Neuronal stem cell (in vitro differentiated cells): Measurements from ENCODE around the gene CBL.
A peak's percentile ranks its signal among the peaks of the same experiment; 100 is the strongest.

ENCODE experiments used
- DNase-seq: peaks from one replicate; pipeline ENCODE4 v3.0.0-alpha.2; 2013; ENCODE audit warnings: low spot score
- H2AFZ ChIP-seq: one replicate; pipeline ENCODE4 v1.6.1; 2013; ENCODE audit warnings: mild to moderate bottlenecking, low read length, inconsistent platforms
- H2AK5ac ChIP-seq: 2 replicates; pipeline ENCODE4 v1.6.1; 2013; ENCODE audit warnings: low read depth, mild to moderate bottlenecking, inconsistent platforms, low read length, moderate library complexity, mixed read lengths
- H2BK120ac ChIP-seq: 2 replicates; pipeline ENCODE4 v1.6.1; 2013; ENCODE audit warnings: low read depth, mild to moderate bottlenecking, inconsistent platforms, low read length, moderate library complexity, mixed read lengths
- H2BK12ac ChIP-seq: one replicate; pipeline ENCODE4 v1.6.1; 2013; ENCODE audit warnings: low read length, inconsistent platforms
- H2BK15ac ChIP-seq: 2 replicates; pipeline ENCODE4 v1.6.1; 2013; ENCODE audit warnings: mild to moderate bottlenecking, low read length, inconsistent platforms, mixed read lengths
- H2BK5ac ChIP-seq: one replicate; pipeline ENCODE4 v1.6.1; 2013; ENCODE audit warnings: inconsistent platforms, mild to moderate bottlenecking, low read length, moderate library complexity
- H3K14ac ChIP-seq: one replicate; pipeline ENCODE4 v1.6.1; 2013; ENCODE audit warnings: low read length, inconsistent platforms
- H3K18ac ChIP-seq: 2 replicates; pipeline ENCODE4 v1.6.1; 2013; ENCODE audit warnings: low read length, inconsistent platforms
- H3K23ac ChIP-seq: 2 replicates; pipeline ENCODE4 v1.6.1; 2013; ENCODE audit warnings: low read depth, mild to moderate bottlenecking, mixed read lengths, low read length, inconsistent platforms; ENCODE audit not compliant: poor library complexity
- H3K27ac ChIP-seq: replicated peaks from 3 replicates; pipeline ENCODE4 v1.5.1; 2013; ENCODE audit warnings: low read length, inconsistent platforms
- H3K27me3 ChIP-seq, 3 experiments: 2 replicates each; pipeline ENCODE4 v1.6.1; 2013; ENCODE audit warnings: low read length in 3 of 3, mild to moderate bottlenecking in 2 of 3, inconsistent platforms in 1 of 3, low read depth in 1 of 3, mixed read lengths in 1 of 3, moderate library complexity in 1 of 3; ENCODE audit not compliant: control insufficient read depth in 3 of 3, insufficient read depth in 3 of 3
- H3K36me3 ChIP-seq, 2 donors: replicated peaks in 1 of 2; 2 replicates each; pipeline ENCODE4 v1.6.1; 2013; ENCODE audit warnings: low read length in 2 of 2; ENCODE audit not compliant: control insufficient read depth in 2 of 2, insufficient read depth in 2 of 2
- H3K4ac ChIP-seq: 2 replicates; pipeline ENCODE4 v1.6.1; 2013; ENCODE audit warnings: inconsistent platforms, mild to moderate bottlenecking, low read length, moderate library complexity
- H3K4me1 ChIP-seq, 2 donors: 1 replicate in 1 of 2; 2 replicates in 1 of 2; pipeline ENCODE4 v1.6.1; 2013; ENCODE audit warnings: low read length in 2 of 2, low read depth in 1 of 2; ENCODE audit not compliant: control insufficient read depth in 2 of 2, insufficient read depth in 1 of 2
- H3K4me2 ChIP-seq: one replicate; pipeline ENCODE4 v1.6.1; 2013; ENCODE audit warnings: mild to moderate bottlenecking, low read length, inconsistent platforms; ENCODE audit not compliant: insufficient read depth, poor library complexity, severe bottlenecking
- H3K4me3 ChIP-seq, 2 donors: 2 replicates each; pipeline ENCODE4 v1.5.1; 2013; ENCODE audit warnings: low read length in 2 of 2, mild to moderate bottlenecking in 2 of 2, inconsistent platforms in 1 of 2, moderate library complexity in 1 of 2
- H3K79me1 ChIP-seq: one replicate; pipeline ENCODE4 v1.6.1; 2013; ENCODE audit warnings: low read depth, mild to moderate bottlenecking, inconsistent platforms, low read length, moderate library complexity
- H3K9ac ChIP-seq: one replicate; pipeline ENCODE4 v1.6.1; 2013; ENCODE audit warnings: mild to moderate bottlenecking, low read depth, low read length, inconsistent platforms; ENCODE audit not compliant: poor library complexity
- H3K9me3 ChIP-seq, 2 donors: replicated peaks in 1 of 2; 2 replicates each; pipeline versions ENCODE3 to v1.6.1; 2013; ENCODE audit warnings: low read length in 2 of 2, mild to moderate bottlenecking in 2 of 2, inconsistent platforms in 1 of 2, low read depth in 1 of 2, mixed read lengths in 1 of 2, moderate library complexity in 1 of 2; ENCODE audit not compliant: control insufficient read depth in 2 of 2, insufficient read depth in 1 of 2
- H4K8ac ChIP-seq: one replicate; pipeline ENCODE4 v1.6.1; 2013; ENCODE audit warnings: low read depth, mild to moderate bottlenecking, inconsistent platforms, low read length, moderate library complexity
- H4K91ac ChIP-seq: one replicate; pipeline ENCODE4 v1.6.1; 2013; ENCODE audit warnings: low read length, low read depth, mild to moderate bottlenecking, inconsistent platforms; ENCODE audit not compliant: poor library complexity
- WGBS, 2 donors: extraction: QIAGEN DNeasy Blood & Tissue Kit; methylation state at CpG; one replicate each; pipeline ENCODE4 v1.1.7; 2013; ENCODE audit warnings: missing lambda C conversion rate in 2 of 2, mixed read lengths in 1 of 2; ENCODE audit not compliant: insufficient read length in 2 of 2, insufficient replicate concordance in 1 of 2; ENCODE audit errors: extremely low coverage in 2 of 2; 5-methylcytosine and 5-hydroxymethylcytosine counted together

The CBL gene

DNA sequence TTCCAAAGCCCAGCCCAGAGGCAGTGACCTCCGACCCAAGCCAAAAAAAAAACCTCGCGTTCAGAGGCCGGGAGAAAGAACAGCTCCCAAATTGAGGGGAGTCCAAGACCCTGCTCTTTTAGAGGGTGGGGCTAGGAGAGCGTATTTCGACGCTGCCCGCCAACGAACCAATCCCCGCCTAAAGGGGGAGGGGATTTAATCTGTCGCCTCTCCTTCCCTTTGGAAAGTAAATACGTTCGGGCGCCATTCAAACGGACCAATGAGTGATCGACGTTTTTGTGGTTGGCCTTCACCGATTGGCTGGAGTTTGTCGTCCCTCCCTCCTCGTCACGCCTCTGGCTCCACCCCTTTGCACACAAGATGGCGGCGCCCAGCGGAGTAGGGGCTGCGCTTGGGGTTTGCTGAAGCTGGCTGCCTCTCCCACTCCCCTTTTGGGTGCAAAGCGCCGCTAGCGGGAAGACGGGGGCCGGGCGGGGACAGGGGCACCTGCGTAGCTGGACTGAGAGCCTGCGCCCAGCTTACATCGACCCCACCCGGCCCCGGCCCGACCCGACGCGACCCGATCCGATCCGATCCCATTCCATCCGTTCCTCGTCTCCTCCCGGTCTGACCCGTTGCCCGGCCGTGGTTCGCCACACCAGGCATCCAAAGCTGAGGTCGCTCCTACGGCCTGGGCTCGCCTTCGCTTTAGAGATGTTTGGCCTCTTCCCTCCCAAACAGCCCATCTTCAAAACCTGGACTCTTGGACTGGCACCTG, 128.2 kb downstream of the CBL start, which contains the start of gene RNF26:
TSS of gene RNF26 (plus strand) at position 354 of the 757 bp plus-strand sequence. CDS start 596 bp downstream, outside the sequence.
- Histone ChIP-seq H3K9ac (peak within 1 kb of the TSS; percentile 97), H3K36me3 (peaks cover 16% of the 10 kb centered on the region in 2 donors), H2AFZ (peak within 1 kb of the TSS; percentile 84), H2AK5ac (peak within 1 kb of the TSS; percentile 78), H3K4me3 (peak within 1 kb of the TSS; percentile 86 to 98), H3K4me2 (peak within 1 kb of the TSS; percentile 68), H2BK5ac (peak within 1 kb of the TSS; percentile 88), H3K4me1 (peaks cover 24 to 42% of the 10 kb centered on the region in 2 donors), H3K9me3 (no peaks in the 10 kb centered on the region), H3K14ac (no peak within 1 kb of the TSS), H3K23ac (peak within 1 kb of the TSS; percentile 70), H4K8ac (peak within 1 kb of the TSS; percentile 78), H3K27ac (peak within 1 kb of the TSS; percentile 80), H3K18ac (peak within 1 kb of the TSS; percentile 92), H3K27me3 (peaks cover 1 to 4% (median 3%) of the 10 kb centered on the region in 3 experiments), H4K91ac (no peak within 1 kb of the TSS), H2BK120ac (no peak within 1 kb of the TSS), H2BK15ac (peak within 1 kb of the TSS; percentile 40), H2BK12ac (peak within 1 kb of the TSS; percentile 44), H3K4ac (peak within 1 kb of the TSS; percentile 80), H3K79me1 (peaks cover 20% of the 10 kb centered on the region)
- peak; percentile 99 for DNase-seq
- no CpG with 5 or more reads among the region's 54 CpGs for WGBS, 2 donors

DNA sequence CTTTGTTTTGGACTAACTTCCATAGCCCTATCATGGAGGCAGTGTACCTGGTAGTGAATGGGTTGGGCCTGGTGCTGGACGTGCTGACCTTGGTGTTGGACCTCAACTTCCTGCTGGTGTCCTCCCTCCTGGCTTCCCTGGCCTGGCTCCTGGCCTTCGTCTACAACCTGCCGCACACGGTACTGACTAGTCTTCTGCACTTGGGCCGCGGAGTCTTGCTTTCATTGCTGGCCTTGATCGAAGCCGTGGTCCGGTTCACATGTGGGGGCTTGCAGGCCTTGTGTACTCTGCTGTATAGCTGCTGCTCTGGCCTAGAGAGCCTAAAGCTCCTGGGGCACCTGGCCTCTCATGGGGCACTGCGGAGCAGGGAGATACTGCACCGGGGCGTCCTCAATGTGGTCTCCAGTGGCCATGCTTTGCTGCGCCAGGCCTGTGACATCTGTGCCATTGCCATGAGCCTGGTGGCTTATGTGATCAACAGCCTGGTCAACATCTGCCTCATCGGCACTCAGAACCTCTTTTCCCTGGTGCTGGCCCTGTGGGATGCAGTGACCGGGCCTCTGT, 129.0 kb downstream of the CBL start:
- no peak overlapping the region for H2BK120ac ChIP-seq
- peak overlapping the region; percentile 85 for H3K9ac ChIP-seq
- peak overlapping the region; percentile 68 for H3K4me2 ChIP-seq
- peak overlapping the region; percentile 40 for H2BK15ac ChIP-seq
- no peak overlapping the region for H4K91ac ChIP-seq
- H3K79me1 ChIP-seq = peaks cover 22% of the 10 kb centered on the region
- peaks cover 3 to 8% (median 4%) of the 10 kb centered on the region in 3 experiments for H3K27me3 ChIP-seq
- peak overlapping the region; percentile 78 for H2AK5ac ChIP-seq
- no peak overlapping the region for H3K18ac ChIP-seq
- no CpG with 5 or more reads among the region's 15 CpGs for WGBS, 2 donors
- H3K36me3 ChIP-seq = peaks cover 16% of the 10 kb centered on the region in 2 donors
- peak overlapping the region; percentile 44 for H2BK12ac ChIP-seq
- H3K4ac ChIP-seq = peak overlapping the region; percentile 80
- no peak overlapping the region for H3K14ac ChIP-seq
- peak overlapping the region; percentile 84 for H2AFZ ChIP-seq
- DNase-seq = no peak
- peaks cover 25 to 44% of the 10 kb centered on the region in 2 donors for H3K4me1 ChIP-seq
- peak overlapping the region; percentile 70 for H3K23ac ChIP-seq
- peak overlapping the region; percentile 86 to 98 for H3K4me3 ChIP-seq
- H3K27ac ChIP-seq = no peak overlapping the region
- H3K9me3 ChIP-seq = no peaks in the 10 kb centered on the region
- H2BK5ac ChIP-seq = peak overlapping the region; percentile 88
- H4K8ac ChIP-seq = no peak overlapping the region

GRCh38 chr11:119335655-119336543, 129.8 kb downstream of the CBL start:
- Histone ChIP-seq H3K4me1 (peaks cover 27 to 45% of the 10 kb centered on the region in 2 donors), H3K27ac (no peak overlapping the region), H3K79me1 (peaks cover 22% of the 10 kb centered on the region)

More at GRCh38 chr11:119335655-119336543, 129.8 kb downstream of the CBL start:
- Histone ChIP-seq H3K4ac (no peak overlapping the region), H4K8ac (no peak overlapping the region), H3K9me3 (no peaks in the 10 kb centered on the region), H3K4me3 (peak overlapping the region; percentile 86 to 98), H3K36me3 (peaks cover 16% of the 10 kb centered on the region in 2 donors), H2AFZ (no peak overlapping the region), H3K14ac (no peak overlapping the region), H3K9ac (peak overlapping the region; percentile 85), H3K27me3 (peaks cover 5 to 14% (median 6%) of the 10 kb centered on the region in 3 experiments), H3K4me2 (peak overlapping the region; percentile 68), H2BK5ac (peak overlapping the region; percentile 88), H3K23ac (peak overlapping the region; percentile 58), H4K91ac (no peak overlapping the region), H2BK120ac (no peak overlapping the region), H2BK15ac (peak overlapping the region; percentile 33), H2BK12ac (no peak overlapping the region), H2AK5ac (peak overlapping the region; percentile 78), H3K18ac (no peak overlapping the region)
- WGBS, 2 donors = no CpG with 5 or more reads among the region's 30 CpGs
- DNase-seq = no peak
